HG02678 (cell line): ENCODE results near the gene THY1.
"Not testable (repeated sequence)": the region's sequence is repeated elsewhere in the genome, so short reads cannot be mapped to it uniquely, and the experiment has no call there.

ENCODE experiments used
- ATAC-seq: cut with Tn5 transposase; IDR thresholded peaks from one replicate; pipeline ENCODE4 v1.9.1; 2021; ENCODE audit warnings: mild to moderate bottlenecking, moderate library complexity; ENCODE audit not compliant: unreplicated experiment

Gene THY1

DNA sequence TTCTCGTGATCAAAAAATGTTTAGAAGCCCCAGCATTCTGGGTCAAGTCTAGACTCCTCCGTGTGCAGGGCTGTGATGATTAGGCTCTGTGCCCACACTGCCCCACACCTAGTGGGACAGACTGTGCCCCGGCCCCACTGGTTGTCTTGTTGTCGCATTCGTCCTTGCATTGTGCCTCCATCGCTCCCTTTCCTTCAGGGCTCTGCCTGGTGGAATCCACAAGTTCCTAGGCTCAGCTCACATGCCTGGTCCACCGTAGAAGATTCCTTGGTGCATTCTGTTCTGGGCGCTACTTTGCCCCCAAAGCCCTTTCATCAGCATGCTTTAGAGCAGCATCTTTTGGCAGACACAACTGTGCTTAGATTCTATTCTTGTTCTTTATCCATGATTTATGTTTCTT is 23.5 kb upstream of the THY1 start:
- no peak for ATAC-seq

DNA sequence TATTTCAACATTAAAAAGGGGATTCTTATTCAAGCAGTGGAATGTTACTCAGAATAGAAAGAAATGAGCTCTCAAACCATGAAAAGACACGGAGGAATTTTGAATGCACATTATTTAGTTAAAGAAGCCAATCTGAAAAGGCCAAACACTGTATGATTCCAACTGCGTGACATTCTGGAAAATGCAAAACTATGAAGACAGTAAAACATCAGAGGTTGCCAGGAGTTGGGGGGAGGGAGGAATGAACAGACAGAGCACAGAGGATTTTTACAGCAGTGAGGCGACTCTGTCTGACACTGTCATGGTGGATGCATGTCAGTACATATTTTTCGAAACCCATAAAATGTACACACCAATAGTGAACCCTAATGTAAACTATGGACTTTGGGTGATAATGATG is 22.9 kb upstream of the THY1 start:
- no peak for ATAC-seq

DNA sequence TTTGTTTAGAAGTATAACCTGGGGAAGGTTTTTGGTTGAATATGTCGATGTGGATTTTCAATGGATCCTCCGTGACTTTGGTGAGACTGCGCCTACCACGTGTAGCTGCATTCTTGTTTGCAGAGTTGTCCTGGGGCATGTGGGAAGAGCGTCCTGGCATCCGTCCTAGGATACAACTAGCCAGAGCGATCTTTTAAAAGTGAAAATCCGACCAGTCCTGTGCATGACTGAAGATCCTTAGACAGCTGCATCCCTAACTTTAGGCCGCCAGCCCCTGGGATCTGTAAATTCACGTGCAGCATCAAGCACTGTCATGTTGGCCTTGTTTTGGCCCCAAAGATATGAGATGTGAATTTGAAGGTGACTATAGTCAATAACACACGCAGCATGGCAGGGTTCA is 22.4 kb upstream of the THY1 start:
- ATAC-seq = no peak

DNA sequence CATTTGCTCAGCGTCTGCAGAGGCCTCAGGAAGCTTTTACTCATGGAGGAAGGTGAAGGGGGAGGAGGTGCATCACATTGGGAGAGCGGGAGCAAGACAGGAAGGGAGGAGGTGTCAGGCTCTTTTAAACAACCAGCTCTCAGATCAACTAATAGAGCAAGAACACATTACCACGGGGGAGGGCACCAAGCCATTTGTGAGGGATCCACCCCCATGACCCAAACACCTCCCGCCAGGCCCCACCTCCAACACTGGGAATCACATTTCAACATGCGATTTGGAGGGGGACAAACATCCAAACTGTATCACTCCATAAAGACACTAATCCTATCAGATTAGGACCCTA is 18.9 kb upstream of the THY1 start:
- ATAC-seq = no peak

DNA sequence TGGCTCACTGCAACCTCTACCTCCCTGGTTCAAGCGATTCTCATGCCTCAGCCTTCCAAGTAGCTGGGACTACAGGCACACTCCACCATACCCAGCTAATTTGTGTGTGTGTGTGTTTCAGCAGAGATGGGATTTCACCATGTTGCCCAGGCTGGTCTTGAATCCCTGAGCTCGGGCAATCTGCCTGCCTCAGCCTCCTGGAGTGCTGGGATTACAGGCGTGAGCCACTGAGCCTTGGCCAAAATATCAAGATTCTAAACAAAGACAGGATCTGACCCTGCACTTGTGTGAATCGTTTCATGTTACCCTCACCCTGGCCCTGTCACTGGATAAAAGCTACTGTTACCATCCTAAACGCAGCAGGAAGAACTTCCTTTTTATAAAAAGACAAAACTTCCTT is 15.6 kb upstream of the THY1 start:
- no peak for ATAC-seq

DNA sequence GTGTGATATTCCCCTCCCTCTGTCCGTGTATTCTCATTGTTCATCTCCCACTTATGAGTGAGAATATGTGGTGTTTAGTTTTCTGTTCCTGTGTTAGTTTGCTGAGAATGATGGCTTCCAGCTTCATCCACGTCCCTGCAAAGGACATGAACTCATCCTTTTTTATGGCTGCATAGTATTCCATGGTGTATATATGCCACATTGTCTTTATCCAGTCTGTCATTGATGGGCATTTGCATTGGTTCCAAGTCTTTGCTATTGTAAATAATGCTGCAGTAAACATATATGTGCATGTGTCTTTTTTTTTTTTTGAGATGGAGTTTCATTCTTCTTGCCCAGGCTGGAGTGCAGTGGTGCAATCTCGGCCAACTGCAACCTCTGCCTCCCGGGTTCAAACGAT is 14.5 kb upstream of the THY1 start:
- ATAC-seq = not testable (repeated sequence)

DNA sequence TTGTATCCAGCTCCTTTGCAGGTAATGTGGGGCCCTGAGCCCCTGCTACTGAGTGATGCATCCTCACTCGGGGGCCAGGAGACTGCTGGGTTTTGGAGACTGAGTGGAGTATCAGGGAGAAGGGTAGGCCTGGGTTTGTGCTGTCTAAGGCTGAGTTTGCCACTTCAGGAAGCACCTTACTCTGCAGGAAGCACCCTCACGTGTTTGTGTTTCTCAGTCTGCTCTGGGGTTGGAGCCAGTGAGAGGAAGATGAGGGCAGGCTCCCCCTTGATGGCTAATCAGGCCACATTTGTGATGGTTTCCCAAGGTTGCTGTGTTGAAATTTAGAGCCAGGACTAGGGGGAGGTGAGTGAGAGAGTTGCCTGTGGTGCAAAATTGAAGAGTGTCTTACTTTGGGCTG is 13.7 kb upstream of the THY1 start:
- ATAC-seq = no peak

DNA sequence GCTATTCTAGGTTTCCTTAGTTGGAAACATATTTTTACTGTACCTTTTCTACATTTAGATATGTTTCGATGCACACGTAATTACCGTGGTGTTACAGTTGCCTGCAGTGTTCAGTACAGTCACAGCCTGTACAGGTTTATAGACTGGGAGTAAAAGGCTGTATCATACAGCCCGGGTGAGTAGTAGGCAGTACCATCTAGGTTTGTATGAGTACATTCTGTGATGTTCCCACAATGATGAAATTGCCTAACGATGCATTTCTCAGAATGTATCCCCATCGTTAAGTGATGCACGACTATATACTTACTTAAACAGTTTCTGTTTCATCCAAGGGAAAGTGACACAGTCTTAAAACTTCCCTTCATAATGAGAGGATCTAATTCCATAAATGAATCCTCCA is 13.1 kb upstream of the THY1 start:
- ATAC-seq = no peak

DNA sequence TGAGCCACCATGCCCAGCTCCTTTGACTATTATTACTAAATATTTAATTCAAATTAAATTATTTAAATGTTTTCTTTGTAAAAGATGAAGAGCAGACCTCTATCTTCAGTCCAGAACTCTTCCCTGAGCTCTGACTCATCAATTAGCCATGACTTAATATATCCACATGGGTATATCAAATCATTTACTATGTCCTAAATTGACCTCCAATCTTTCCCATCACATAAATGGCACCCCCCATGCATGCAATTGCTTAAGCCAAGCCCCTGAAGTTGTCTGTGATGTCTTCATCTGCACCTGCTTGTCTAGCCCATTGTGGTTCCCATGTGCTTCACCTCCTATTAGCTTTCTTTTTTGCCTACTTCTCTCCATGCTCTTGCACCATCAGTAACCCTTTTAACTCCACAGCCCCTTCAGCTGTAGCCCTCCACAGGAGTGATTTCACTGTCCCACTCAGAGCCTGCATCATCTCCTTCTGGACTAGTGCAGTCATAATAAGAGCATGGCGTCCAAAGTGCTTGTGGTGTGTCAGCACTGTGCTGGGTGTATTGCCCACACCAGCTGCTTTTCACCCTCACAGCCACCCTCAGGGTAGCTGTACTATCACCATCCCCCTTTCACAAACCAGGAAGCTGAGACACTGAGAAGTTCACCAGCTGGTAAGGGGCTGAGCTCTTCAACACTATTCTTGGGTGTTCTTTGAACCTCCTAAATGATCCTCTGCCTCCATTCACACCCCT is 11.8 kb upstream of the THY1 start:
- no peak for ATAC-seq

DNA sequence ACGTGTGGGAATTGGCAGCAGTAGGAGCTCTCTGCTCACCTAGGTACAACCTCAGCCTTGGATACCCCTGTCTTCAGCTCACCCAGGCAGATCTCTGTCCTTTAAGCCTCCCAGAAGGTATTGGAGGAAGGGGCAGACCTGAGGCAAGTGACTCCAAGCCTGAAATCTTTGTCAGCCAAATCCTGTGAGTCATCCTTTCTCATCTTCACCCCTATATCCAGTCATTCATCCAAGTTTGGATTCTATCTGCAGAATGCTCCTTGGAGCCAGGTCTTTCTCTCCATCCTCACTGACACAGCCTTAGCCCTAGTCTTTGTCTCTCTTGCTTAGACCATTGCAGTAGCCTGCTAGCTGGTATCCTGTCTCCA is 10.4 kb upstream of the THY1 start:
- no peak for ATAC-seq

DNA sequence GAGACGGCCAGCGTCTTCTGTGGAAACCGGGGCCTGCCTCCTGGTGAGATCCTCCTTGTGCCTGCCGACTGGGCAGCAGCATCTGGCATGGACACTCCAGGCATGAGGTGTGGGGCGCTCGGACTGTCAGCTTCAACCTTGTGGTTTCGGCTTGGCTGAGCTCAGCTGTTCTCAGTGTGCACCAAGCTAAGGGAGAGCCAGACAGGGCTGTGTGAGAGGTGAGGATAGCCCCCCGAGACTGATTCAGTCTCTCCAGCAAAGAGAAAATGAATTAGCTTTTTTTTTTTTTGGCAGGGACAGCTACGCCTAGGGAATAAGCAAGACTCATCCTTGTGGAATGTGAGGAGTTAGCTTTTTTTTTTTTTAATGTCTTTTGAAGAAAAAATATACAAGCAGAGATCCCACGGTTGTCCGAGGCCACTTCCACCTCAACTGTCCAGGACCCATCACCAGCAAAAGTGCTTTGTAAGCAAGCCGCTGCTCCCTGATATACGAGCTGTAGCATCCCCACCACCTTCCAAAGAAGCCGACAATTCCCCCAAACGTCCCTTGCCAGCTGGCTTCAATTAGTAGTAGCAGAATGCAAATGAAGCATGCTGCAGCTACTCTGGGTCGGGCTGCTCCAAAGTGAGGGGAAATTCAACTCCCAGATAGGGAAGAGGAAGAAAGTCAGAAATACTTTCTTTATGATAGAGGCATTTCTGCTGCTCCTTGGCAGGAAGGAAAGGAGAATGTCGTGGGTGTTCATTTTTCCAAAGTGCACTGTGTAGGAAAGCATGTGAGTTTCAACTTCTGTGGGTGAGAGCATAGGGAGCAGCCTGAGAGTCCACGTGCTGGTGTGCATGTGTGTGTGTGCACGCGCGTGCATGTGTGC is 9.7 kb upstream of the THY1 start:
- ATAC-seq = no peak

DNA sequence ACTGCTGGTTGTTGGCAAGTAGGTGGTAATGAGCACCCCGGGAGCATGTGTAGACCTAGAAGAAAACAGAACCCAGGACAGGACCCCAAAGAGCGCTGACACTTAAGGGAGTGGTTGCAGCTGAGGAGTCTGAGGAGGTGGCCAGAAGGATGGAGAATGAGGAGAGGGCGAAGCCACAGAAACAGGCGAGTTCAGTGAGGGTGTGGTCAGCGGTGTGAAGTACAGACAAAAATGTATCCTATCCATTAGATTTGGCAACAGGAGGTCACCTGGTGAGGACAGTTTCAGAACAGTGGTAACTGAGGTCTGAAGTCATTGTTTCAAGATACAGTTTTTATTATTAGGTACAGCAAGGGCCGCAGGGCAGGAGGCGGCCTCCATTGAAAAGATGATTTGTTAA is 8.6 kb upstream of the THY1 start:
- ATAC-seq = no peak

DNA sequence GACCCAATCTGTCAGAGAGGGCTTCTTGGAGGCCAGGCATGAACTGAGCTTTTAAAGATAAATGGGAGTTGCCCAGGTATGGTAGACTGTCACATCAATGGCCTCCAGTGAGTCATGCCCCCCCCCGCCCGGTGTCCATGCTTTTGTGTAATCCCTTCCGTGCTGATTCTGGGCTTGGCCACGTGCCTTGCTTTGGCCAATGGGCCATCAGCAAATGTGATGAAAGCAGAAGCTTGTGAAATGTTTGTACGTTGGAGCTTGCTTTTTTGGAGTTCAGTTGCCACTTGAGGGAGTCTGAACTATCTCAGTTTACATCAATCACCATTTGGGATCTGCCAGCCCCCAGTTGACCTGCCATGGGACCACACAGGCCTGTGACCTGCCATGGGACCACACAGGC is 4.3 kb upstream of the THY1 start:
- no peak for ATAC-seq

DNA sequence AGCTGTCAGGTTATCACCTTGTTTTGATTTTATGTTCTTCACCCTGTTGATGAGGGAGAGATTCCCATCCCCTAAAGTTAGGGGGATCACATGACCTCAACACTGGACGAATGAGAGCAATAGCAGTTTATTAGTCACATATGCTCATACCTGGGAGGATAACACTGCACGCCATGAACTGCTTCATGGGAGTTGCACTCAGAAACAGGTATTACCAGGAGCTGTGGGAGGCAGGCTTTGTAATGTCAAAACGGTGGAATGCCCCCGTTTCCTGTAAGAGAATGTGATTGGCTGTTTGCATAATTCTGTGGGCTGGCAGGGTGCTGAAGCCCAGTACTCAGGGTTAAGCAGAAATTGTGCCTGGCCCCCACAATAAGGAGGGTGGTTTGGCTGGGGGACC is 3.2 kb upstream of the THY1 start:
- ATAC-seq = no peak

DNA sequence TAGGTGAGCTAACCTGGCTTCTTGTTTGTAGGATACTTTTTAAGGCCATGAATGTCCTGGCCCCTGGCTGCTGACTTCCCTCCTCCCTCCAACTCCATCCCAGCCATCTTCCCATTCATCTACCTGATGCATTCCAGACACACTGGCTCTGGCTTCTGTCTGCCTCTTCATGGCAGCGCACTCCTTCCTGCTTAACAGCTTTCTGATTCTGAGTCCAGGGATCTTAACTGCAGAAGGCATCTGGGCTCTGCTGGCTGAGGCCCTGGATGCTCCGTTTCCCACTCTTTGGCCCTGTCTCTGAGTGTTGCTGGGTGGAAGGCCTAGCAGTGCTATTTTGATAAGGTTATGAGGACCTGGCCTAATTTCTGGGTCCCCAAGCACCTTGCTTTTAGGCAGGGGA is 1.8 kb upstream of the THY1 start:
- ATAC-seq = no peak

DNA sequence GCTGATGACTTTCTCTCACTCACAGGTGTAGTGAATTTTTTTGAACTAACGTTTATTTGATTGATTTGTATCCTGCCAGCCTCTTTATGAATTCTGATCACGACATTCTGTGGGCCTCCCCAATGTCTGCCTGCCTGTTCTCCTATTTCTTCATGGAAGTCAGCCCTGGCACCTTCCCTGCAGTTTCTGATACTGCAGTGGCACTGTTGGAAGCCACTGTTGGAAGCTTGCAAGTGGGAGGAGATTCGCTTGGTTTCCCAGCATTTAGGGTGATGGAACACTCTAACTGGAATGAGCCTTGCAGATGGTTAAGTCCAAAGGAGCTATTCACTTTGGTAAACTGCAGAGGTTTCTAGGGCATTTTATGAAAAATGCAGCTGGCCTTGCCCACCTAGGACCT is 1.3 kb upstream of the THY1 start:
- no peak for ATAC-seq

DNA sequence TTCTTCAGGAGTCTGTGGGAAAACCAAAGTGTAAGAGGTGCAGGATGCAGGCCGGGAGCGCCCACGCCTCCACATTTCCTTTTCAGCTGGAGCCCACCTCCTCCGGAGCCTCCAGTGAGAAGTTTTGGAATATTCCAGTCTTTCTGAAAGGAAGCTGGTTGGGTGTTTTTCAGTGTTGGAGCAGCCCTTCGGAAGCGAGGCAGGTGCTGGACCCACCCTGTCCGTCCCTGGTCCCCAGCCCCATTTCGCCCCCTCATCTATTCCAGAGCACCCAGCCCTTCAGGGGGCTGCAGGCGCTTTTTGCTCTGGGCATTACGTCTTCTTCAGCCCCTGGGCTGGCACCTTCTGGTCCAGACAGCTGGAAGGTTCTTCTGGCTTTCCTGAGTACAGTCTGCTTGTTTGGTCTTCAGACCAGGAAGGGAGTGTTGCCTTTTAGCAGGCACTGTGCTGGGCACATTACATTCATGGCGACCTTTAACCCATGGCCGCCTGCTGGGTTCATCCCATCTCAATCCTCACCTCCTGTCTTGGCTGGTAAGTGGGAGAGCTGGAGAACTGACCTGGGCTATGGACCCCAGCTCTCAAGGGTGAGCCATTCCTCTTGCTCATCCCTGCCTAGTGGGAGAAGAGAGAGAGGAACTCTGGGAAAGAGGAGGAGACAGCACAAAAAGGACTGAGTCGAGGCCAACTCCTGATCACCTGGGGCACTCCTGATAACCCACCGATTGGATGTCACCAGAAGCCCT is 710 bp upstream of the THY1 start:
- ATAC-seq = no peak

DNA sequence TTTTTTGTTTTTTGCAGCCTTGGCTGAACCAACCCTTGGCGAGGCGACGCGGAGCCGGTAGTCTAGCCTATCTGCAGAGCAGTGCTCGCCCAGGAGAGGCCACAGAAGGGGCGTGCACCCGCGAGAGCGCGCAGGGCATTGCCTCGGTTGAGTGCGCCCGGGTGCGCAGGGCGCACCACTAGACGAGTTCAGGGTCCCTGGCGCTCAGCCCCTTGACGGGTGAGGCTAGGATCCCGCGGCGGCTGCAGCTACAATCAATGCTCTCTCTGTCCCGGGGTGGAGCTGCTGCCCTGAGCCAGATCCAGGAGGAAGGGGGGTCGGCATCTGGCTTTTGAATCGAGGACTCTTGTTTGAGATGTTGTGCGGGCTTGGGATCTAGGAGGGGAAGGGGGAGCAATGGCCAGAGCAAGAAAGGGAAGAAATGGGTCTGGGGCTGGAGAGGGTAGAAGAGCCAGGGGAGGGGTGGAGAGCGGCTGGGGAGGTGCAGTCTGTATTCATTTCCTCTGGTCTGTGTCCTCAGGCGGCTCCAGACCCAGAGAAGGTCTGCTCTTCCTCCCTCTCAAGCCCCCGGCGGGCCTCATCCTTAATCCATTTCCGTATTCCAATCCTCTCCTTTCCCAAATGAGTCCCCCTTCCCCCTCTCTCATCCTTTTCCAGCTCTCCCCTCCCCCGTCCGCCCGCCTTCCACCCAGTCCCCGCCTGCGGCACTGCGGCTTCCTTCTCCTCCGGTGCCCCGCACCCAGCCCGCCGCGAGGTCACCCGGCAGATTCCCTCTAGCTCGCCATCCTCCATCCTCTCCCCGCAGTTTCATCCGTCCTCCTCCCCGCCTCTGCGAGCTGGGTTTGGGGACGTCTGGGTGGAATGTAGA is 797 bp downstream of the THY1 start:
- no peak for ATAC-seq

DNA sequence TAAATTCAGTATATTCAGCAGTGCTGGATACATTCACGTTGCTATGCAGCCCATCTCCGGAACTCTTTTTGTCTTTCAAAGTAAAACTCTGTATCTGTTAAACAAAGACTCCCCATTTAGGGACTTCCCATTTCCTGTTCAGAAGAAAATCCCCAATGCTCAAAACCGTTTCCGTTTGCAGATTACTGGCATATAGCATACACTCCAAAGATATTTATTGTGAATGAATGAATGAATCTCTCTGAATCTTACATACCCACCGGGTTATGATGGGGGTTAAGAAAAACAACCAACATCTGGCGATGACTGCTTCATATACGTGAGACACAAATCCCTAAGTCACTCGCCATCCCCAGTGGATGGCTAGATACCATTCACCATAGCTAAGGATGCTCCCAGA is 1.6 kb downstream of the THY1 start:
- ATAC-seq = no peak

DNA sequence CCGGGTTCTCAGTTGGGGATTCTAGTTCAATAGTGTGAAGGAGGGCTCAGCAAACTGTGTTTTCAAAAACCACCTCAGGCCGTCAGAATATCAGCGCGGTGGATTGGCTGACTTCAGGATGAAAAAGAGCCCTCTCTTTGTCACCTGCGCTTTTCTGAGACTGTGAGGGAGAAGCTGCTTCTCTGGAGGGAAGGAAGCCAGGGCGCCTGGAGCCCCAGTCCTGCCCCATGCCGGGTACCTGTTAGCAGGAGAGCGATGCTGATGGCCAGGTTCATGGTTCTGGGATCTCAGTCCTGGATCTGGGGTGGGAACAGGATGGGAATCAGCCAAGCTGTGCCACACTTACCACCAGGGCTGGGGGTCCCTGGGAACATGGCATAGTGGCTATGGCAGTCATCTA is 2.3 kb downstream of the THY1 start:
- ATAC-seq = no peak
